T-helper 2 cell treated with Interferon-gamma antibody and Interleukin-4, amounts not matched to agents 5 μg/mL and 100 μg/mL, for 36 hours (primary cell): ENCODE data around the gene PDE4D.
A peak's percentile ranks its signal among the peaks of the same experiment; 100 is the strongest.

Experiments used
- DNase-seq: peaks from one replicate; pipeline ENCODE4 v3.0.0; 2021; ENCODE audit warnings: low spot score
- H3K27ac Mint-ChIP-seq: one replicate; pipeline ENCODE4 v1.8.0; 2021; ENCODE audit warnings: mild to moderate bottlenecking, mixed read lengths
- H3K27me3 Mint-ChIP-seq: one replicate; pipeline ENCODE4 v1.8.0; 2021; ENCODE audit warnings: low read depth, mixed read lengths
- H3K36me3 Mint-ChIP-seq: one replicate; pipeline ENCODE4 v1.8.0; 2021; ENCODE audit warnings: low read depth, mixed read lengths
- H3K4me1 Mint-ChIP-seq: one replicate; pipeline ENCODE4 v1.8.0; 2021; ENCODE audit warnings: low read depth, mixed read lengths
- H3K4me3 Mint-ChIP-seq: one replicate; pipeline ENCODE4 v1.8.0; 2022; ENCODE audit warnings: mild to moderate bottlenecking, moderate library complexity, mixed read lengths
- H3K9me3 Mint-ChIP-seq: one replicate; pipeline ENCODE4 v1.8.0; 2021; ENCODE audit warnings: mixed read lengths

Gene PDE4D

GRCh38 chr5:59286510-59286909 lies 607.0 kb downstream of the PDE4D start:
- no peak overlapping the region for H3K27ac Mint-ChIP-seq
- no peaks in the 10 kb centered on the region for H3K9me3 Mint-ChIP-seq
- no peaks in the 10 kb centered on the region for H3K4me1 Mint-ChIP-seq
- H3K4me3 Mint-ChIP-seq, result no peak overlapping the region
- no peak for DNase-seq
- H3K27me3 Mint-ChIP-seq, result peaks cover 5% of the 10 kb centered on the region
- no peaks in the 10 kb centered on the region for H3K36me3 Mint-ChIP-seq

- no peak overlapping the region for H3K4me3 Mint-ChIP-seq
- no peak for DNase-seq
- no peak overlapping the region for H3K27ac Mint-ChIP-seq
- H3K27me3 Mint-ChIP-seq, result peaks cover 5% of the 10 kb centered on the region
- H3K36me3 Mint-ChIP-seq, result no peaks in the 10 kb centered on the region
- H3K9me3 Mint-ChIP-seq, result no peaks in the 10 kb centered on the region
- H3K4me1 Mint-ChIP-seq, result no peaks in the 10 kb centered on the region
Measured at GRCh38 chr5:59285300-59286016, 608.1 kb downstream of the PDE4D start.

DNA sequence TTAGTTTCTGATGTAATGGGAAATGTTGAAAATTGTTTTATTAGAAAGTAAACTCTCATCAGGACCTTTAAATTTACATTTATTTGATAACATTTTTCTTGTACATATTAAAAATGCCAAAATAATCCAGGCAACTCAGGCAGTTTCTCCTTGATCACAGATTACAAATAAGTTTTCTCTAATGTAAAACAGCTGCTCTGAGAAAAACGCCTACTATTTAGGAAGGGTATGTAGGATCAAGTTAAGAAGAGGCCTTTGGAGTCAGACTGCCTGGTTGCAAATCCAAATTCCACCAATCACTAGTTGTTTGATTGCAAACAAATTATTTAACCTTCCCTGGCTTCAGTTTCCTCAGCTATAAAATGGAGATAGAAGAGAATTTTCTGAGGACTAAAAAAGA lies 610.8 kb downstream of the PDE4D start:
- Mint-ChIP-seq H3K27me3 (peaks cover 6% of the 10 kb centered on the region), H3K4me3 (no peak overlapping the region), H3K4me1 (no peaks in the 10 kb centered on the region), H3K9me3 (no peaks in the 10 kb centered on the region), H3K27ac (no peak overlapping the region), H3K36me3 (no peaks in the 10 kb centered on the region)
- DNase-seq, result no peak

GRCh38 chr5:59279979-59280378 lies 613.5 kb downstream of the PDE4D start:
- H3K27me3 Mint-ChIP-seq, result peaks cover 18% of the 10 kb centered on the region
- peaks cover 9% of the 10 kb centered on the region for H3K4me1 Mint-ChIP-seq
- H3K4me3 Mint-ChIP-seq, result no peak overlapping the region
- no peaks in the 10 kb centered on the region for H3K36me3 Mint-ChIP-seq
- H3K27ac Mint-ChIP-seq, result no peak overlapping the region
- H3K9me3 Mint-ChIP-seq, result no peaks in the 10 kb centered on the region
- DNase-seq, result no peak

- Mint-ChIP-seq H3K9me3 (no peaks in the 10 kb centered on the region), H3K4me3 (no peak overlapping the region), H3K36me3 (no peaks in the 10 kb centered on the region), H3K27me3 (peaks cover 18% of the 10 kb centered on the region), H3K4me1 (peaks cover 9% of the 10 kb centered on the region), H3K27ac (no peak overlapping the region)
- DNase-seq, result no peak
Measured at GRCh38 chr5:59276917-59277372, 616.6 kb downstream of the PDE4D start.

GRCh38 chr5:59276325-59276675 lies 617.2 kb downstream of the PDE4D start:
- DNase-seq, result no peak
- Mint-ChIP-seq H3K36me3 (no peaks in the 10 kb centered on the region), H3K4me3 (no peak overlapping the region), H3K9me3 (no peaks in the 10 kb centered on the region), H3K27me3 (peaks cover 18% of the 10 kb centered on the region), H3K27ac (no peak overlapping the region), H3K4me1 (peaks cover 9% of the 10 kb centered on the region)

- no peak for DNase-seq
- Mint-ChIP-seq H3K4me1 (peaks cover 9% of the 10 kb centered on the region), H3K27me3 (peaks cover 18% of the 10 kb centered on the region), H3K36me3 (no peaks in the 10 kb centered on the region), H3K27ac (no peak overlapping the region), H3K4me3 (peak overlapping the region; percentile 78), H3K9me3 (no peaks in the 10 kb centered on the region)
Measured at GRCh38 chr5:59275510-59276324, 617.8 kb downstream of the PDE4D start.

DNA sequence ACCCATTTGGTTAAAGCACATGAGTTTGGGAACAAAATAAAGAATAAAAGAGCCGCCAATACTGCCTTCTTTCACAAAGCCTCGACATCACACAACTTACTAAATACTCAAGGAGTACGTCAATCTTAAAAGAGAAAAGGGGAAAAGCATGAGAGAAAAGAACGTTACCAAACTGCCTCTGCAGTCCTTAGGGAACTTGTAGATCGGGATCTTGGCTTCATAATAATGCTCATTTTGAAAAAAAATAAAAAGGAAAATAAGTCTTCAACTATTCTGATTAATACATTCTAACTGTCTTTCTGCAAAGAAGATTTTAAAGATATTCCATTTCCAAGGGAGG lies 618.4 kb downstream of the PDE4D start:
- Mint-ChIP-seq H3K4me3 (peak overlapping the region; percentile 78), H3K27me3 (peaks cover 18% of the 10 kb centered on the region), H3K36me3 (no peaks in the 10 kb centered on the region), H3K27ac (no peak overlapping the region), H3K4me1 (peaks cover 9% of the 10 kb centered on the region), H3K9me3 (no peaks in the 10 kb centered on the region)
- DNase-seq, result no peak

DNA sequence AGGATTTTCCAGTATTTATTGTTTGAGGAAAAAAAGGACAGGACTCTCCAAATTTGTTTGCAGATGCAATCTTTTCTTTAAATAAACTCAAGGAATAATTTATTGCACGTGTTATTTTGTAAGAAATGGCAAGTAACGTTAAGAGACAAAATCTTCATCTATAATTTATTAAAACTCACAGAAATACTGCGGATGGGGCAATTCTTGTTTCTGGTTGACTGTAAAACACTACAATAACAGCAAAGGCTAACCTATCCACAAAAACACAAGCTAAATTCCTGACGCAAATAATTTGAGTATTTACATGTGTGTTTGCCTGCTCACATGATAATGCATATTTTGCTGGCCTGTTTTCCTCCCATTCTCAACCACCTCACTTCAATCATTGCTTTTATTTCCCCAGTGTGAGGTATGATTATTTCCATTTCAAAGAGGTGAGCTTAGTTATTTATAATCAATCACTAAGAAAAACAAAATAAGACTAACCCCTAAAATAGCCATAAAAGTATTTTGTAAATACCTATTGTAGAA lies 619.4 kb downstream of the PDE4D start:
- no peak overlapping the region for H3K4me3 Mint-ChIP-seq
- H3K36me3 Mint-ChIP-seq, result no peaks in the 10 kb centered on the region
- peaks cover 9% of the 10 kb centered on the region for H3K4me1 Mint-ChIP-seq
- peaks cover 15% of the 10 kb centered on the region for H3K27me3 Mint-ChIP-seq
- H3K9me3 Mint-ChIP-seq, result no peaks in the 10 kb centered on the region
- H3K27ac Mint-ChIP-seq, result no peak overlapping the region
- no peak for DNase-seq

- no peaks in the 10 kb centered on the region for H3K9me3 Mint-ChIP-seq
- H3K36me3 Mint-ChIP-seq, result no peaks in the 10 kb centered on the region
- peaks cover 9% of the 10 kb centered on the region for H3K4me1 Mint-ChIP-seq
- H3K4me3 Mint-ChIP-seq, result no peak overlapping the region
- no peak overlapping the region for H3K27ac Mint-ChIP-seq
- no peak for DNase-seq
- peaks cover 15% of the 10 kb centered on the region for H3K27me3 Mint-ChIP-seq
Measured at GRCh38 chr5:59272809-59273427, 620.6 kb downstream of the PDE4D start.

DNA sequence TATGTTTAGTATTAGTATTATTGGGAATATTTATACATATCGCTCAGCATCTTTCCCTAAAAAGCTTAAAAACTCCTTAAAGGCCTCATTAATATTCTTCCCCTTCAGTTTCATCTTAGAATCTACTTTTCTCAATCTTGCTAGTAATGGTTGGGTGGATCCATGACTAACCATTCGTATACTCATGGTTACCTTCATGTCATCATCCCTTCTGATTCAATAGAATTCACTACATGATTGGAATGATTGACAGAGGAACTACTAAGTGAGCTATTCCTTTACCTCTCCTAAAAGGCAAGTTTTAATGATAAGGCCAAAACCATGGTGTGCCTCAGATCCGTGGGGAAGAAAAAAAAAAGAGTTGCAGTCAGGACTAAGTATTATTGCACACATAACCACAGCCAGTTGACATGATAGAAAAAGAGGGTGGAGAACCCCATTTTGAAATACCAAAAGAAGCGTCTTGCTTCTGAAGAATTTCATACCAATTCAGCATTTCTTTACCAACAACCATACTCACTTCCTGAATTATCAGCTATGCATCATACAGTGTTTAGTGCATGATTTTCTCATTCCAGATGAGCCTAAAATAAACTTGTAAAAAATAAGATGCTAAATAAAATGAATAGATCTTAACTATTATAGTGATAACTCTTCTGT lies 624.6 kb downstream of the PDE4D start:
- Mint-ChIP-seq H3K4me1 (no peaks in the 10 kb centered on the region), H3K9me3 (no peaks in the 10 kb centered on the region), H3K27me3 (peaks cover 2% of the 10 kb centered on the region), H3K27ac (no peak overlapping the region), H3K4me3 (no peak overlapping the region), H3K36me3 (no peaks in the 10 kb centered on the region)
- DNase-seq, result no peak

GRCh38 chr5:59267033-59267432 lies 626.5 kb downstream of the PDE4D start:
- H3K4me3 Mint-ChIP-seq, result no peak overlapping the region
- H3K36me3 Mint-ChIP-seq, result no peaks in the 10 kb centered on the region
- no peak for DNase-seq
- no peak overlapping the region for H3K27ac Mint-ChIP-seq
- no peaks in the 10 kb centered on the region for H3K4me1 Mint-ChIP-seq
- H3K9me3 Mint-ChIP-seq, result no peaks in the 10 kb centered on the region
- peaks cover 7% of the 10 kb centered on the region for H3K27me3 Mint-ChIP-seq

GRCh38 chr5:59266410-59266809 lies 627.1 kb downstream of the PDE4D start:
- Mint-ChIP-seq H3K9me3 (no peaks in the 10 kb centered on the region), H3K27me3 (peaks cover 8% of the 10 kb centered on the region), H3K4me1 (no peaks in the 10 kb centered on the region), H3K36me3 (no peaks in the 10 kb centered on the region), H3K27ac (no peak overlapping the region), H3K4me3 (no peak overlapping the region)
- no peak for DNase-seq
